ENCODE measurements around the gene DNM3. TPM values are rescaled to one million over a fixed set of nuclear protein-coding genes. Genes with fewer than 3 reads are reported as not detected.

Gene DNM3
- total and polyA plus RNA-seq, 2 donors (not counting 1 experiment from before 2014, with no cell fraction given): 1.0 to 1.3 TPM

DNA sequence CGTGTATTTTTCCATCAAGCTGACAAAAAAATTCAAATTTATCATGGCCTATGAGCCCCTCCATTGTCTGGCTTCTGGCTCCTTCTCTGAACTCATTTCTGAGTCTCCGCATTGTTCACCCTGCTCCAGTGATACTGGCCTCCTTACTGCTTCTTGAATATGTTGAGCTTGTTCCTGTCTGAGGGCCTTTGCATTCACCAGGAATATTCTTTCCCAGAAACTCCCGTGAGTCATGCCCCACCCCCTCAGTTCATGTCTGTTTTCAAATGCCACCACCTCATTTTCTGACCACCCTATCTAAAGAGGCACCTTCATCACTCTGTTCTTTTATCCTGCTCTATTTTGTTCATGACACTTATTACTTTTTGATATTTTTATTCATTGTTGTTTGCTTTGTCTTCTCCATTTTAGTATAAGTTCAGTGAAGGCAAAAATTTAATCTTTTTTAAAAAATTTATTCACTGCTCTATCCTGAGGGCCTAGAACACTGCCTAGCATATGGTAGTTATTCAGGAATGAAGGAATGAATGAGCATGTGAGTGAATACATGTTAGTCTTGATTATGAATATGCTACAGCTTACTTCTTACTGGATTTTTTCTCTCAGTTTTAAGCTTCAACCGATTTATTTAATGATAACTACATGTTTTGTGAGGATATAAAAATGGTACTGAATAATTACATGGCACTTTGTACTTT is 438.8 kb downstream of the DNM3 start:
- ATAC-seq (ENCODE audit: low read depth) (no peak), DNase-seq (no peak)
- TF ChIP-seq, protein P1, sequence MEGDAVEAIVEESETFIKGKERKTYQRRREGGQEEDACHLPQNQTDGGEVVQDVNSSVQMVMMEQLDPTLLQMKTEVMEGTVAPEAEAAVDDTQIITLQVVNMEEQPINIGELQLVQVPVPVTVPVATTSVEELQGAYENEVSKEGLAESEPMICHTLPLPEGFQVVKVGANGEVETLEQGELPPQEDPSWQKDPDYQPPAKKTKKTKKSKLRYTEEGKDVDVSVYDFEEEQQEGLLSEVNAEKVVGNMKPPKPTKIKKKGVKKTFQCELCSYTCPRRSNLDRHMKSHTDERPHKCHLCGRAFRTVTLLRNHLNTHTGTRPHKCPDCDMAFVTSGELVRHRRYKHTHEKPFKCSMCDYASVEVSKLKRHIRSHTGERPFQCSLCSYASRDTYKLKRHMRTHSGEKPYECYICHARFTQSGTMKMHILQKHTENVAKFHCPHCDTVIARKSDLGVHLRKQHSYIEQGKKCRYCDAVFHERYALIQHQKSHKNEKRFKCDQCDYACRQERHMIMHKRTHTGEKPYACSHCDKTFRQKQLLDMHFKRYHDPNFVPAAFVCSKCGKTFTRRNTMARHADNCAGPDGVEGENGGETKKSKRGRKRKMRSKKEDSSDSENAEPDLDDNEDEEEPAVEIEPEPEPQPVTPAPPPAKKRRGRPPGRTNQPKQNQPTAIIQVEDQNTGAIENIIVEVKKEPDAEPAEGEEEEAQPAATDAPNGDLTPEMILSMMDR (IDR thresholded peaks at IDR 0.05): no peak
- no peak for TF ChIP-seq EZH2 (IDR thresholded peaks at IDR 0.05; ENCODE audit: borderline replicate concordance, insufficient read depth, low read depth, low read length, poor library complexity, severe bottlenecking)
- intact Hi-C loops (cut with micrococcal nuclease): no loop called here
- Histone ChIP-seq H4K20me1 (ENCODE audit: control insufficient read depth, insufficient read depth, low read length, poor library complexity, severe bottlenecking) (no peaks in the 10 kb centered on the region), H3K4me3 (ENCODE audit: control extremely low read depth in 1 of 5, extremely low read depth in 1 of 5, insufficient read depth in 1 of 5, low read depth in 2 of 5, low read length in 4 of 5) (no peak overlapping the region), H3K4me1 (ENCODE audit: control insufficient read depth in 2 of 2, insufficient read depth in 2 of 2, low read length in 2 of 2) (no peaks in the 10 kb centered on the region), H3K36me3 (replicated peaks in 1 of 2; ENCODE audit: control extremely low read depth in 1 of 2, control insufficient read depth in 1 of 2, extremely low read depth in 1 of 2, insufficient read depth in 2 of 2, low read length in 1 of 2) (no peaks in the 10 kb centered on the region), H3K27me3 (replicated peaks in 1 of 4; ENCODE audit: control extremely low read depth in 1 of 4, control insufficient read depth in 3 of 4, insufficient read depth in 4 of 4, low read length in 3 of 4) (no peaks in the 10 kb centered on the region), H3K79me2 (ENCODE audit: control insufficient read depth, insufficient read depth, low read length) (no peaks in the 10 kb centered on the region), H3K4me2 (replicated peaks; ENCODE audit: low read depth, low read length, poor library complexity, severe bottlenecking) (no peak overlapping the region), H2AFZ (ENCODE audit: insufficient read depth, low read depth, low read length, poor library complexity, severe bottlenecking) (no peak overlapping the region), H3K9ac (ENCODE audit: low read length) (no peak overlapping the region), H3K9me3 (ENCODE audit: control extremely low read depth in 1 of 3, control insufficient read depth in 2 of 3, insufficient read depth in 1 of 3, low read length in 2 of 3) (no peaks in the 10 kb centered on the region), H3K27ac (ENCODE audit: low read length in 2 of 2) (no peak overlapping the region)
- H3K27ac Mint-ChIP-seq: no peak overlapping the region
- H3K9me3 Mint-ChIP-seq (ENCODE audit: insufficient read depth): no peaks in the 10 kb centered on the region
- POLR2A ChIA-PET: no interaction called here
- no peaks in the 10 kb centered on the region for H3K27me3 Mint-ChIP-seq
- CTCF ChIA-PET: no interaction called here
- H3K4me3 Mint-ChIP-seq: no peak overlapping the region
- WGBS (ENCODE audit: insufficient coverage): 87% methylated on average over 3 of the region's 4 CpGs
- H3K4me1 Mint-ChIP-seq: no peaks in the 10 kb centered on the region

DNA sequence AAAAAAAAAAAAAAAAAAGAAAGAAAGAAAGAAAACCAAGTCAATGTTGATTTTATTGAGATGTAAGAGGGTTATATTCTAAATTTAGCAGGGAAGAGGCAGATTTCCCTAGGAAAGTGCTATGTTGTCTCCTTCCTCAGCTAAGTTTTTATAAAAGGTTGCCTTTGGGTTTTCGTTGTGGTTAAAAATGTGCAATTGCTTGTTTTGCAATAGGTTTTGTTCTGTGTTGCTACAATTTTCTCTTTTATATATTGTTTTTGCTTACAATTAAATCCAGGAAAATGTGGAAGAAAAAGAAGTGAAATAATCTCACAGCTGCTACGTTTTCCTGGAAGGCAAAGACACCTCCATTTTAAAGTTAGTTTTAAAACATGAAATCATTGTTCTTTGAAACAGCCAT is 442.5 kb downstream of the DNM3 start:
- H3K27ac ChIP-seq (ENCODE audit: low read length in 2 of 2): no peak overlapping the region
- no peak overlapping the region for H3K9ac ChIP-seq (ENCODE audit: low read length)
- H3K9me3 ChIP-seq (ENCODE audit: control extremely low read depth in 1 of 3, control insufficient read depth in 2 of 3, insufficient read depth in 1 of 3, low read length in 2 of 3): no peaks in the 10 kb centered on the region
- ATAC-seq (ENCODE audit: low read depth): no peak
- H3K4me3 ChIP-seq (ENCODE audit: control extremely low read depth in 1 of 5, extremely low read depth in 1 of 5, insufficient read depth in 1 of 5, low read depth in 2 of 5, low read length in 4 of 5): no peak overlapping the region
- Mint-ChIP-seq H3K4me3 (no peak overlapping the region), H3K27ac (no peak overlapping the region), H3K4me1 (no peaks in the 10 kb centered on the region), H3K9me3 (ENCODE audit: insufficient read depth) (no peaks in the 10 kb centered on the region), H3K27me3 (no peaks in the 10 kb centered on the region)
- no peak for TF ChIP-seq EZH2 (IDR thresholded peaks at IDR 0.05; ENCODE audit: borderline replicate concordance, insufficient read depth, low read depth, low read length, poor library complexity, severe bottlenecking)
- TF ChIP-seq, protein P1 (IDR thresholded peaks at IDR 0.05): no peak
- H3K36me3 ChIP-seq (replicated peaks in 1 of 2; ENCODE audit: control extremely low read depth in 1 of 2, control insufficient read depth in 1 of 2, extremely low read depth in 1 of 2, insufficient read depth in 2 of 2, low read length in 1 of 2): no peaks in the 10 kb centered on the region
- H4K20me1 ChIP-seq (ENCODE audit: control insufficient read depth, insufficient read depth, low read length, poor library complexity, severe bottlenecking): no peaks in the 10 kb centered on the region
- H3K79me2 ChIP-seq (ENCODE audit: control insufficient read depth, insufficient read depth, low read length): no peaks in the 10 kb centered on the region
- no peak overlapping the region for H3K4me2 ChIP-seq (replicated peaks; ENCODE audit: low read depth, low read length, poor library complexity, severe bottlenecking)
- intact Hi-C loops (cut with micrococcal nuclease): no loop called here
- no peak for DNase-seq
- POLR2A ChIA-PET: no interaction called here
- CTCF ChIA-PET: no interaction called here
- no peaks in the 10 kb centered on the region for H3K27me3 ChIP-seq (replicated peaks in 1 of 4; ENCODE audit: control extremely low read depth in 1 of 4, control insufficient read depth in 3 of 4, insufficient read depth in 4 of 4, low read length in 3 of 4)
- no peak overlapping the region for H2AFZ ChIP-seq (ENCODE audit: insufficient read depth, low read depth, low read length, poor library complexity, severe bottlenecking)
- WGBS (ENCODE audit: insufficient coverage): no CpG with 5 or more reads among the region's 2 CpGs
- H3K4me1 ChIP-seq (ENCODE audit: control insufficient read depth in 2 of 2, insufficient read depth in 2 of 2, low read length in 2 of 2): no peaks in the 10 kb centered on the region
